HUES48 (cell line): ENCODE data around the gene KRTAP19-4.

Experiments used
- H3K27ac ChIP-seq: one replicate; pipeline ENCODE4 v1.7.0; 2013; ENCODE audit warnings: low read depth, low read length, inconsistent platforms
- H3K27me3 ChIP-seq: 2 replicates; pipeline ENCODE4 v1.6.1; 2013; ENCODE audit warnings: mild to moderate bottlenecking, low read length; ENCODE audit not compliant: control insufficient read depth, insufficient read depth
- H3K36me3 ChIP-seq: 2 replicates; pipeline ENCODE4 v1.6.1; 2013; ENCODE audit warnings: low read length; ENCODE audit not compliant: control insufficient read depth, insufficient read depth
- H3K4me1 ChIP-seq: 2 replicates; pipeline ENCODE4 v1.6.1; 2013; ENCODE audit warnings: mild to moderate bottlenecking, low read length; ENCODE audit not compliant: control insufficient read depth, insufficient read depth
- H3K4me3 ChIP-seq: 2 replicates; pipeline ENCODE4 v1.5.1; 2013; ENCODE audit warnings: mild to moderate bottlenecking, low read depth, low read length
- H3K9ac ChIP-seq: 2 replicates; pipeline ENCODE4 v1.6.1; 2013; ENCODE audit warnings: mild to moderate bottlenecking, low read depth, low read length, moderate library complexity
- H3K9me3 ChIP-seq: 2 replicates; pipeline ENCODE4 v1.6.1; 2013; ENCODE audit warnings: low read length; ENCODE audit not compliant: control insufficient read depth, insufficient read depth

The KRTAP19-4 gene

GRCh38 chr21:30479259-30479658, 17.7 kb downstream of the KRTAP19-4 start:
- Histone ChIP-seq H3K36me3 (no peaks in the 10 kb centered on the region), H3K9ac (no peak overlapping the region)

GRCh38 chr21:30478004-30478403, 19.0 kb downstream of the KRTAP19-4 start:
- no peaks in the 10 kb centered on the region for H3K27me3 ChIP-seq
- H3K36me3 ChIP-seq = no peaks in the 10 kb centered on the region
- no peak overlapping the region for H3K27ac ChIP-seq
- H3K4me3 ChIP-seq = no peak overlapping the region
- no peak overlapping the region for H3K9ac ChIP-seq
- no peaks in the 10 kb centered on the region for H3K9me3 ChIP-seq
- no peaks in the 10 kb centered on the region for H3K4me1 ChIP-seq

More at GRCh38 chr21:30479259-30479658, 17.7 kb downstream of the KRTAP19-4 start:
- Histone ChIP-seq H3K9me3 (no peaks in the 10 kb centered on the region), H3K27ac (no peak overlapping the region), H3K4me3 (no peak overlapping the region), H3K27me3 (no peaks in the 10 kb centered on the region), H3K4me1 (no peaks in the 10 kb centered on the region)

GRCh38 chr21:30468900-30469714, 27.9 kb downstream of the KRTAP19-4 start:
- no peak overlapping the region for H3K4me3 ChIP-seq
- H3K27ac ChIP-seq = no peak overlapping the region
- H3K9me3 ChIP-seq = no peaks in the 10 kb centered on the region

GRCh38 chr21:30463713-30464112, 33.3 kb downstream of the KRTAP19-4 start:
- Histone ChIP-seq H3K4me3 (no peak overlapping the region), H3K4me1 (no peaks in the 10 kb centered on the region), H3K36me3 (no peaks in the 10 kb centered on the region), H3K9me3 (no peaks in the 10 kb centered on the region), H3K27ac (no peak overlapping the region), H3K9ac (no peak overlapping the region), H3K27me3 (no peaks in the 10 kb centered on the region)

More at GRCh38 chr21:30468900-30469714, 27.9 kb downstream of the KRTAP19-4 start:
- no peaks in the 10 kb centered on the region for H3K27me3 ChIP-seq
- H3K4me1 ChIP-seq = no peaks in the 10 kb centered on the region
- H3K36me3 ChIP-seq = no peaks in the 10 kb centered on the region
- H3K9ac ChIP-seq = no peak overlapping the region

- no peak overlapping the region for H3K27ac ChIP-seq
- H3K4me3 ChIP-seq = no peak overlapping the region
- H3K9ac ChIP-seq = no peak overlapping the region
- peaks cover 7% of the 10 kb centered on the region for H3K4me1 ChIP-seq
- H3K27me3 ChIP-seq = no peaks in the 10 kb centered on the region
- no peaks in the 10 kb centered on the region for H3K36me3 ChIP-seq
- H3K9me3 ChIP-seq = no peaks in the 10 kb centered on the region
Measured at GRCh38 chr21:30448514-30448913, 48.5 kb downstream of the KRTAP19-4 start.

- Histone ChIP-seq H3K4me3 (no peak overlapping the region), H3K9me3 (no peaks in the 10 kb centered on the region), H3K27me3 (no peaks in the 10 kb centered on the region), H3K36me3 (no peaks in the 10 kb centered on the region), H3K27ac (no peak overlapping the region), H3K4me1 (peaks cover 15% of the 10 kb centered on the region), H3K9ac (no peak overlapping the region)
Measured at GRCh38 chr21:30447056-30447455, 49.9 kb downstream of the KRTAP19-4 start.
